GM03348 (cell line): ENCODE measurements around the gene TFE3.
A peak's percentile ranks its signal among the peaks of the same experiment; 100 is the strongest.

Source experiments
- DNase-seq: peaks from one replicate; pipeline ENCODE4 v3.0.0; 2012; ENCODE audit warnings: low spot score

The TFE3 gene

DNA sequence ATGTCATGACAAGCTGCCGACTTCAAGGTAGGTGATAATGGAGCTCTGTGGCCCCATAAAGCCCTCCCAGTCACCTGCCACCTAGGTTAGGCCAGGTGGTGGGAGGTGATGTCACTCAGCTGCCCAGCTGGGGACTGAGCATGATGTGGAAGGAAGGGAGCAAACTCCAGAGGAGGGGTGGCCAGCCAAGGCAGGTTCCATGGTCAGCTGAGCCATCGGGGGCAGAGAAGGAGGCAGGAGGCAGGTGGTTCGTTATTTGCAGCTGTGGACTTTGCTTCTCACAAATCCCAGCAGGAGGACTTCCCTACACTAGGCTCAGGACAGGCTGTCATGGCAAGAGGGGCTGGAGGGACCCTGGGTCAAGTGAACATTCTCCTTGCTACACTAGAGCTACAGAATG, 17.8 kb upstream of the TFE3 start:
- DNase-seq: no peak

DNA sequence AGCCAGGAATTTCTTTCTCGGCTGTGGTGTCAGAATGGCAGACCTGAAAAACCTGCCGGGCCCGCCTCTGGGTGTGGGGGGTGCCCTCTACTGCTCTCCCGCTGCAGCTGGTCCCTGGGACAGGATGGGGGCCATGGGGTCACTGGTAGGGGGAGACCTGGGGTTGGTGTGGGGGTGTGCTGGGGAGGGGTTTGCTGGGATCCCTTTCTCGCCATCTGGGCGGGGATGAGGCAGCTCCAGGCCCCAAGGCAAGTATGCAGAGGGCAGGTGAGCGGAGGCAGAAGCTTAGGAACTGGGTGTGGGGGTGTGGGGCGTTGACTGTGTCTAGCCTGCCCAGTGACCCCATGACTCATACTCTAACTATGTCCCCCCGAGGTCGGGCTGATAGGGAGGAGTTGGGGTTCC, 16.5 kb upstream of the TFE3 start:
- no peak for DNase-seq

DNA sequence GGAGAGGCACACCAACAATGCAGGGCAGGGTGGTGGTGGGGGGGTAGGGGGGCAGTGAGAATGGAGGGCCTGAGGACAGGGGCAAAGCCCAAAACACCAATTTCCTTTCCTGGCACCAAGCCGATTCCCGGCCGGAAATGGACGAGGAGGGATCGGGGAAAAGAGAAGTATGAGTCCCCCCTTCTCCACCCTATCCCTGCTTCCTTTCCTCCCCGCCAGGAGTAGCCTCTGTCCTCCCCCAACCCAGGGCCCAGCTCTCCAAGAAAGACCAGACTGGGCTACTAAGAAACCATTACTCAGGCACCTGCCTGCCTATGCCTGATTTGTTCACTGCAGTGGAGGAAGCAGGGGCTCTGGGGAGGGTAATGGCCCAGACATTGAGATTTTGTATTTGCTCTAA, 16.0 kb upstream of the TFE3 start:
- no peak for DNase-seq

DNA sequence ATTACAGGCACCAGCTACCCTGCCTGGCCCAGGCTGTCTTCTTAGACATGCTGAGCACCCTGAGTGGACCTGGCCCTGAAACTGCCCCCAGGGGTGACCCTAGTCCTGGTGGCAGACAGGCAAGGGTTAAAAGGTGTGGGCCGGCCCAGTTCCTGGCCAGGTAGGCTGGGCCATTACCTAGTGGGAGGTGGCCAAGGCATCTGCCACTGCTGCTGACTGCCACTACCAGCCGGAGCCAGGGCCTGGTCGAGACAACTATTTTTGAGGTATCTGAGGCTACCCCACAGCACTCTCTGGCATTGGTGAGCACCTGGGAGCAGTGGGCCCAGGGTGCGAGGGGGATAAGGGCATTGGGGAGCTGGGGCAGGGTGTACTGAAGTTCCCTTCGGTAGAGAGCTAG, 15.6 kb upstream of the TFE3 start, which contains the start of gene CCDC120:
Gene CCDC120 (plus strand): TSS at position 206 of the 400 bp plus-strand sequence. CDS start 3,043 bp downstream, outside the sequence.
- DNase-seq: no peak

DNA sequence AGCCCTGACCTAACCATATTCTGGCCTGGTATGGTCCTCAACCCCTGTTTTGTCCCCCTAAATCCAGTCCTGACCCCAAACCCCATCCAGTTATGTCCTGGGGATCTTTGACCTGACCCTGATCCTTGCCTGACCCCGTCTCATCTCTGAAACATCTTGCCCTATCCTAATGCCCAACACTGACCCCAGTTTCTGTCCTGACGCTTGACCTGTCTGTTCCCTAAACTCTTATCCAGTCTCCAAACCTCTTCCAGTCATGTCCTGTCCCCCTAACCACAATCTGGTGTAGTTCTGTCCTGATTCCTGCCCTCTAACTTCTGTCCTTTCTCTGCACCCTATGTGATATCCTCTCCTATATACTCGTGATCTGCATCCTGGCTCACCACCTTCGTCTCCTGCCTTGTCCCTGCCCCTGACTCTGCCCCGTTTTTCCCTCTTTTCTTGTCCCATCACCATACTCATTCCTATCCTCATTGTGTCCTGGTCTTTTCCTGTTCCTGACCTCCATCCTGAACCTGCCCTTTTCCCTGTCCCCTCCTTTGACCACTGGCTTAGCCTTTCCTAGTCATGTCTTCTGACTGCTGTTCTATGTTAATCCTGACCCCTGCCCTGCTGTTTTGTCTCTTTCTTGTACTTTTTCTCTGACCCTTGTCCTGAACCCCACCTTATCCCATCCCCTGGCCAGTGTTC, 11.1 kb upstream of the TFE3 start:
- no peak for DNase-seq

DNA sequence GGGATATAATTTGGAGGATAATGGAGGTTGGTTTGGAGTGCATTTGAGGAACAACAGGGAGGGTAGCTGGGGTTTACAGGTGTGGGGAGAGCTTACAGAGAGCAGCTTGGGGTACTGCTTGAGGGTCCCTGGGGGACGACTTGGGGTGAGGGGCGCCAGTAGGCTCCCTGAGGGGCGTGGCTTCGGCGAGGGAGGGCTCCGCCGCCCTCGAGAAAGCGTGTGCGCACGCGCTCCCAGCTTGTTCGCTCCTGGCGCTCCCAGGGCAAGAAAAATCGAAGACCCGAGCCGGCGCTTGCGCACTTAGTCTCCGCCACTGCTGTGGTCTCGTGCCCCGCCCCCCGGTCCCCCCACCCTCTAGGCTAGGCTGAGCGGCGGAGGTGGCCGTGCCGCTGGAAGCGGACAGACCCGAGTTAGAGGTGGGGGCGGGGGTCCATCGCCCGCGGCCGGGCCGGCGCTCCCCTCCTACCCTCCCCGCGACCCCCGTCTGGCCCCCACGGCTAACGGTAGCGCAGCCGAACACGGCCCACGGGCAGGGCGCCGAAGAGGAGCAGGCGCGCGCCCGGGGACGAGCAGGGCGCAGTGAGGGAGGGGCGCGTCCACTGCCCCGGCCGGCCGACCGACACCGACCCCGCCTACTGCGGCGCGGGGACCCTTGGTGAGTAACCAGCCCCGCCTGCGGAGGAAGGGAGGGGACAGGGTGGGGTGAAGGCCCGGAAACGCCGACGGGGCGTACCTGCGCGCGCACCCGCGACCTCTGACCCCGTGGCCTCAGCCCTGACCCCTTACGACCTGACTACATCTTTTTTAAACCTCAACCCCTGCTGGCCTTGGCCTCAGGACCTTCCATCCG, 10.3 kb upstream of the TFE3 start:
- peak; percentile 75 for DNase-seq

DNA sequence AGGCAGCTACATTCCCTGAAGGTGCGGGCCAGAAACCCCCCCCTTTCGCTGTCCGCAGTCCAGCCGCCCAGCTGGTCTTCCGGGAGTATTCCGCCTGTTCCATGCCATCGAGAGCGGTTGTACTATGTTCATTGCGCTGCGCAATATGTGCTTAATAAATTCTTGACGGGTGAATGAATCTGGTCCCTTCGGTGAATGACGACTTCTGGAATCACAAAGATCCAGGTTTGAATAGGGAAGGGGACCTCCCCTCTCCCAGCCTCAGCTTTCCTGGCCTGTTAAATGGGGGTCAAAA, 777 bp upstream of the TFE3 start:
- DNase-seq: no peak

DNA sequence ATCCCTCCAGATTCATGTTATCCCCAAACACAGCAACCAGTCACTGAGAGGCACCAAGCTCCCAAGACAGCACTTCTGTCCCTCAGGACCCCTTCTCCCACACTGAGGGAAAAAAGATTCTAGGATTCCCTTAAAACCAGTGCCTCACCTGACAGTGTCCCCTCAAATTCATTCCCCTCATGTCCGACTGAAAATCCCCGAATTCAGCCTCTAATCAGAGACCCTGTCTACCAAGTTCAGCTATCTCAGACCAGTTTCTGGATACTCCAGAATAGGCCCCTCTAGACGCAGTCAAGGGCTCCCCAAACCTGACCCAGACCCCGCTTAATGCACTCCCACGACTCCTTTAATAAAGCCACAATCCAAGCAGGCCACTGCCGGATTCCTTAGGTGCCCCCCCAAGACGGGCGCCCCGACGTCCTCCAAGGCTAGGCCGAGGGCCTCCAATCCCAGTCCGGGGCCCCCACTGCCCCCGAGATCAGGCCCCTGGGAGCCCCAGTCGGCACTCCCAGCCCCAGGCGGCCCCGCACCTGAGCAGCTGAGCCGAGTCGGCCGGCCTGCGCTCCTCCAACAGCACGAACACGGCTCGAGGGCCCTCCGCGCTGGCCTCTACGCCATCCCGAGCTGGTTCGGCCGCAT, 457 bp downstream of the TFE3 start:
- DNase-seq: no peak

DNA sequence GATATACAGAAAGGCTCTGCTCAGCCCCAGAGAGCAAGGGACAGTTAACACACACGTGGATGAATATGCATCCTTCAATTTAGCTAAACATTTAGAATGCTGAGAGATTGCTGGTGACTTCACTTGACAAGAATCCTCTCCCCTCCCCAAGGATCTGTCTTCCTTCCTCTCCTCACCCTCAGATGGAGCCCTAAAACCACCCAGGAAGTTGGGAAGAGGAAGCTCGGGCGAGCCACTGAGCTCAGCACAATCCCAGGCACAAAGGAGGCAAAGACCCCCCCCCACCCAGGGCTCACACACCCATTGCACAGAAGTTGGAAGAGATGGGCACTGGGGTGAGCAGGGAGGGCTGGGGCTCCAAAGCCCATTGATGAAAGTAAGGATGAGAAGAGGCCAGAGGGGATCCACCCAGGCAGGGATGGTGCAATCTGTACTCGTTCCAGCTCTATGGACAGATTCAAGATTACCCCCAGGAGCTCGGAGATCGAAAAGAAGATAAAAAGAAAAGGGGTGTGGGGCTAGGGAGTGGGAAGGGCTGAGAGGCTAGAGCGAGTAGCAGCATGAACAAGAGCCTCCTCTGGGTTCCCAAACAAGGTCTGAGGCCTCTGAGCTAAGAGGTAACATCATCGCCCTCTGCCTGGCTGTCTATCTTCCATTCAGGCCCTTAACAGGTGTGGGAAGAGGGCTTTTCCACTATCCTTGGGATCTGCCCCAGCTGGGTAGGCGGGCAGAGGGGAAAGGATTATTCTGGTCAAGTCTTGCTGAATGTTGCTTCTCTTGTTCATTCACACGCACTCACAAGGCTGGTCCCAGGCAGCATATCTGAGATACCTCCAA, 1.2 kb downstream of the TFE3 start:
- DNase-seq: peak; percentile 41

DNA sequence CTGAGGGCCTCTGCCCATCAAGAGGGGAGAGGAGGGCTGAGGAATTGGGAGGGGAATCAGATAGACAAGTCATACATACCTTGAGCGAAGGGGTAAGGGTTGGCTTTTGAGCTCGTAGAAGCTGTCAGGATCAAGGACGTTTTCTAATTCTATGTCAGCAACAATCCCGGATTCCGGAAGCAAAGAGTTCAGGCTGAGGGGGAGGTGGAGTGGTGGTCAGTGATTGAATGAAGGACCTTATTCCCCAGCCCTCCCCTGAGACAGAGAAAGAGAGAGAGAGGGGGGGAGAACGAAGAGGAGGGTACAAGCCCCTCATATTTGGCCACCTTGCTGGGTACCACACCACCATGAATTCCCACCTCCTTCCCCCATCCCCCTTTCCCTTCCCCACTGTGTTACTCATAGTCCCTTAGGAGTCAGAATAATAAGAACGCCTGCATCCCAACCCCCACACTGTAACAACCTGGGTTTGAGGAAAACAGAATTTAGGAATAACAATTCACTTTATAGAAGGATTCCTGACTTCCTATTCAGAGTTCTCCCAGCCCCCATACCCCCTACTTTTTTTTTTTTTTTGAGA, 2.7 kb downstream of the TFE3 start:
- no peak for DNase-seq

DNA sequence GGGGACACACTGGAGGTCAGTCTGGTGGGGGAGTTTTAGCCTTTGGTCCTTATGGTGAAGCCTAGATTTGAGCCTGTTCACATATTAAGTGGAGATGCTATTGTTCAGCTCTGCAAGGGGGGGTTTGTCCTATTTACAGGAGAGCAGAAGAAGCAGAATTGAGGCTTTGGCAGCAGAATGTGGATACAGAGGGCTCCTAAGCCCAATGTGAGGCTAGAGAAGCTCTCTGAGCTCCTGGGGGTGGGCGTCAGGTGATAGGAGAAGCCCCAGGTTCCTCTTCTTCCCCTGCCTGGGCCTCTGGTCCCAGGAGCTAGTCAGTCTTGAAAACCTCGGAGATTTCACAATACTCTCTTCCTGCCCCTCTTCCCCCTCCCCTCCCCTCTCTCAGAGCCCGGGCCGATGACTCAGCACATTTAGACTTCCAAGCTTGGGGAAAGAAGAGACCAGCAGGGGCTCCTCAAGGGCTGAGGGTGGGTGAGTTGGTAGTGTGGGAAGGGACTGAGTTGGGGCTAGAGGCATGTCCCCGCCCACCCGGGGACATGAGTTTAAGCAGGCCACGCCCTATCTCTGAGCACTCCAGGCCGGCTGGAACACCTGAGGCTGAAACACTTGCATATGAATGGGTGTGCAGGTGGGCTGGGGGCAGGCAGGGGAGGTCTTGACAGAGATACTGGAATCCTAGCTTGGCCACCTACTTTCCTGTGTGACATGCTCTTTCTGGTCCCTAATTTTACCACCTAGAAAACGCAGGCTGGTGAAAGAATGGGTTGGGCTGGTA, 3.4 kb downstream of the TFE3 start:
- DNase-seq: peak; percentile 79

DNA sequence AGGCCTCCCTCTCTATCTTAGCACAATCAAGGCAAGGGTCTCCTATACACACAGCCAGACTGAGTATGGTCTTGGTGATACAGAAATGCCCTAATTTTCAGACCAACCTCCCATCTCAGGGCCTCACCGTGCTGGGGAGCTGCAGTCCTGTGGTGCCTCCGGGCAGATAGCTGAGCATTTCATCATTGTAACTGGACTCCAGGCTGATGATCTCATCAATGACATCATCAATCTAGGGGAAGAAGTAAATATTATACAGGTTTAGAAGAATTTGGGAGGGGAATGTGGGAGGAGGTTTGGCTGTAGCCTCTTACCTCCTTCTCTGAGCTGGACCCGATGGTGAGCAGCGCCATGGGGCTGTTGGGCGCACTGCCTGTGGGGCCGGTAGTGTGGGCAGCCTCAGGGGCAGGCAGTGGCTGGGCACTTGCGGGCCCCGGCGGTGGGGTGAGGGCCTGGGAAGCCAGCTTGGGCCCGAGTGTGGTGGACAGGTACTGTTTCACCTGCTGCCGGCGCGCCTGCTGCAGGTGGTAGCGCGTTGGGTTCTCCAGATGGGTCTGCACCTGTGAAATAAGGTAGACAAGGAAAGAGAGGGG, 5.2 kb downstream of the TFE3 start:
- DNase-seq: no peak

DNA sequence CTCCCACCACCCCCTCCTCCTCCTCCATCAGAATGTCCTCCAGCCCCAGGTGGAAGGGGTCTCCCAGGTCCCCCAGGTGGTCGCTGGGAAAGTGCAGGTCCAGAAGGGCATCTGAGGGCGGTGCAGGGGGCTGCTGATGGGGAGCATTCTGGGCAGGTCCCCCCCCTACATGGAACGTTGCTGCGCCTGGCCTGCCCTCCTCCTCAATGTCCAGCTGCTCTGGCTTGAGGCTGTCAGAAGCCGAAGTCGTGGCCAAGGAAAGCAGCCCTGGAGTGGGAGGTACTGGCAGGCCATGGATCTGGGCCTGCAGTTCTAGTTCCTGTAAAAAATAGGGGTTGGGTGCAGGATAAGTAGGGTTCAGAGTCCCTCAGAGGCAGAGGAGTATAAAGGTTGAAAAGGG, 12.9 kb downstream of the TFE3 start:
- no peak for DNase-seq

DNA sequence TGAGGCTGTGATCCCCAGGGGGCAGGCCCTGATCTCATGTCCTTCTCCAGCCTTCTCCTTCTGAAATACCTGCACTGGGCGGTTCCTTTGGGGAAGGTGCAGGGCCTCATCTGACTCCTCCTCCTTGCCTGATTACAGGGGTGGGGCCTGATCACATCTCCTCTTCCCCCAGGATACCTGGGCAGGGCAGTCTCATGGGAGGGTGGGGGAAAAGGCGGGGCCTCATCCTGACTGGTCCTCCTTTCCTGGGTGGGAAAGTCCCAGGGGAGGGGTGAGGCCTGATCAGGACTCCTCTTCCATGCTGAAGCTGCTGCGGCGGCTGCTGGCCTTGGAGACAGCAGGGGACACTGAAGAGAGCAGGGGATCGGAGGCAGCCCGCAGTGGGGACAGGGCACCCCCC, 13.3 kb downstream of the TFE3 start:
- no peak for DNase-seq

DNA sequence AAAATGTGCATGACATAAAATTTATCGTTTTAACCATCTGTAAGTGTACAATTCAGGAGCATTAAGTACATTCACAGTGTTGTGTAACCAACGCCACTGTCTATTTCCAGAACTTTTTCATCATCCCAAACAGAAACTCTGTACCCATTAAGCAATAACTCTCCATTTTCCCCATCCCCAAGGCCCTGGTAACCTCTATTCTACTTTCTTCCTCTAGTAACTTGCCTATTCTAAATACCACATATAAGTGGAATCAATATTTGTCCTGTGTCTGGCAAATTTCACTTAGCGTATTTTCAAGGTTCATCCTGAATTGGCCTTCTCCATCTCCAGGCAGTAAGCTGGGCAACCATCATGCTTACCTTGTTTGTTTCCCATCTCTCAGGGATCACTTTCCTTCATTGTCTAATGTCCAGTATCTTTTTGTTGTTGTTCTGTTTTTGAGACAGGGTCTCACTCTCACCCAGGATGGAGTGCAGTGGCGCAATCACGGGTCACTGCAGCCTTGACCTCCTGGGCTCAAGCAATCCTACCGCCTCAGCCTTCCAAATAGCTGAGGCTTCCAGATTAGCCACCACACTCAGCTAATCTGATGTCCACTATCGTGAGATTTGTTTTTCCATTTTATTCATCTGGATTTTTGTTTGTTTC, 23.4 kb downstream of the TFE3 start:
- no peak for DNase-seq

DNA sequence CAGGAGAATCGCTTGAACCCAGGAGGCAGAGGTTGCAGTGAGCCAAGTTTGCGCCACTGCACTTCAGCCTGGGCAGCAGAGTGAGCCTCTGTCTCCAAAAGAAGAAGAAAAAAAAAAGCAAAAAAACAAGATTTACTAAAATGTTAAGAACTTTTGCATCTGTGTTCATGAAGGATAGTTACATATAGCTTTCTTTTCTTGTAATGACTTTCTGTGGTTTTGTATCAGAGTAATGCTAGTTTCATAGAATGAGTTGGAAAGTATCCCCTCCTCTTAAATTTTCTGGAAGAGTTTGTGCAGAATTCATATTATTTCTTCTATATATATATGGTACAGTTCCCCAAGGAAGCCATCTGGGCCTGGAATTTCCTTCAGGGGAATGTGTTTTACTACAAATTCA, 24.1 kb downstream of the TFE3 start:
- DNase-seq: no peak

DNA sequence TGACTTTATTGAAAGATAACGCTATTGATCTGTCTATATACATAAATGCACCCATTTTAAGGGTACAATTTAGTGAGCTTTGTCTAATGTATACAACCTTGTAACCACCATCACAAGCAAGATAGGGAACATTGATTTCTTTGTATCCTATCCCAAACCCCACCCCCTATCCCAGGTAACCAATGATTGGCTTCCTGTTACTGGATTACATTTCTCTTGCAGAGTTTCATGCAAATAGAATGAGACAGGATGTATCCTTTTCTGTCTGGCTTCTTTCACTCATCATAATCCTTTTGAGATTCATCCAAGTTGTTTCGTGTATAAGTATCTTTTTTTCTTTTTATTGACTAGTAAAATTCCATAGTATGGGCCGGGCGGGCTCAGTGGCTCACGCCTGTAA, 39.5 kb downstream of the TFE3 start:
- DNase-seq: no peak

DNA sequence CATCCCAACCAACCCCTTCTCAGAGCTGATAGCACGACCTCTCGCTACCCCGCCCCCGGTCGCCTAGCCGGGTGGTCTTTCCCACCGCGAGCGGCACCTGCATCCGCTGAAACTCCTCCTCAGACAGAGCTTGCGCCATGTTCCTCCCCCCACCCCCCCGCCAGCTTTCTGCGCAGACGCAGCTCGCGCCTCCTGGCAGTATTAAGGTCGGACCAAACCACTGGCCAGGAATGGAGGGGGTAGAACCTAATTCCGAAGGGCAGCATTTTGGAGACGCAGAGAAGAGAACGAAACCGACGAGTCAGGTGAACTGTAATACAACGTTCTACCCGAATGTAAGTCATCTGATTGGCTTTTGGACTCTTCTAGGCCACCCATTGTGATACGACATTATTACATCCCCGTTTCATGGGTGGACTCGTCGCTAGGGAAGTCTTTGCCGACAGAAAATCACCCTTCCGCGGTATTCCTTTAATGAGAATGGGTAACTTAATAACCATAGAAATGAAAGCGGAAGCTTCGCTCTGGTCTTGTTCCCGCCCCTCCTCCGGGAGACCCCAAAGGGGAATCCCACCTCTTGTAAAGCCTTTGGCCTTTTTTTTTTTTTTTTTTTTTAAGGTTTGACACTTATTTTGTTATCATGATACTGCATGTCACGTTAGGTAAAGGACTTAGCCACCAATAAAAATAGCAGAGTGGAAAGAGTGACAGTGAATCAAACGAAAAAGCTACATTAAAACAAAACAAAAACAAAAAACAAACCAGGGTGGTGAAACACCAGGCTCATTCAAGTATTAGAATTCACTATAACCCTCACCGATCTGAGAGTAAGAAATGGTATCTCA, 40.8 kb downstream of the TFE3 start, which contains the start of gene GRIPAP1:
Gene GRIPAP1 (minus strand): TSS at position 174 of the 845 bp plus-strand sequence. CDS start 35 bp downstream, at position 139.
- DNase-seq: peak; percentile 93

DNA sequence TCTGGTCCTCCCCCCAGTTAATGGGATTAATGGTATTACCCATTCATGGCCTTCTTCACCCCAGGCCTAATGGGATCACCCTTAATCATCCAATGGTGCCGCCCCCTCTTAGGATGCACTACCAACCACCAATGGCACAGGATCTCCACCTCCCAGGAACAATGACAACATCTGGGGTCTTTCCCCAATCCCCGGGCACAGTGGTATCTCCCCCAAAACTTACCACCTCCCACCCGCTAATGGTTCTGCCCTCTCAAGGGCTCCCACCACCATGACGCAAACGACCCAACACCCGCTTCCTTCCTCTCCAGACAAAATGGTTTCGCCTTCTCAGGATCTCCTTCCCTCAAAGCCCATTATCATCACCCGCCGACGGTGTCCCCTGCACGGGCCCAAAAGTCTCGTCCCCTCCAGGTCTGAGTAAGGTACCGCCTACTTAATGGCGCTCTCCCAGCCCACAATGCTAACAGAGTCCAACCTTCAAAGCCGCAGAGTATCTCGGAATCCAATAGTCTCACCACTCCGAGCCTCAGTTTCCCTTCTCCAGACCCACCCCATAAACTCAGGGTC, 41.6 kb downstream of the TFE3 start:
- DNase-seq: peak; percentile 39
